Osteoblast (primary cell): Measurements from ENCODE around the gene ADAM12. TPM values are rescaled to one million over a fixed set of nuclear protein-coding genes. Genes with fewer than 3 reads are reported as not detected.
A peak's percentile ranks its signal among the peaks of the same experiment; 100 is the strongest.

Experiments
- DNase-seq: peaks from one replicate; pipeline ENCODE4 v3.0.0; 2011; ENCODE audit warnings: low spot score, mixed read lengths; ENCODE audit not compliant: insufficient read length; ENCODE audit errors: missing footprints
- H2AFZ ChIP-seq: 2 replicates; pipeline ENCODE4 v1.6.0; 2011; ENCODE audit warnings: mild to moderate bottlenecking, low read length
- H3K27ac ChIP-seq: 2 replicates; pipeline ENCODE4 v1.5.1; 2011; ENCODE audit warnings: mild to moderate bottlenecking, low read depth, low read length, moderate library complexity
- H3K27me3 ChIP-seq: 2 replicates; pipeline ENCODE4 v1.6.0; 2012; ENCODE audit warnings: mild to moderate bottlenecking, control low read depth, inconsistent platforms, low read length, moderate library complexity; ENCODE audit not compliant: insufficient read depth
- H3K36me3 ChIP-seq: 2 replicates; pipeline ENCODE4 v1.5.1; 2011; ENCODE audit warnings: mild to moderate bottlenecking, low read length, control low read depth, moderate library complexity; ENCODE audit not compliant: insufficient read depth
- H3K4me1 ChIP-seq: 2 replicates; pipeline ENCODE4 v1.5.1; 2011; ENCODE audit warnings: mild to moderate bottlenecking, low read length, control low read depth, moderate library complexity; ENCODE audit not compliant: insufficient read depth
- H3K4me2 ChIP-seq: 2 replicates; pipeline ENCODE4 v1.6.0; 2011; ENCODE audit warnings: mild to moderate bottlenecking, low read length; ENCODE audit not compliant: insufficient read depth
- H3K4me3 ChIP-seq: fragments of 200-600 bp; sonication (generic); 3 replicates; pipeline ENCODE4 v1.5.1; 2012; ENCODE audit warnings: mild to moderate bottlenecking, low read length, inconsistent platforms; ENCODE audit not compliant: insufficient read depth
- H3K79me2 ChIP-seq: 2 replicates; pipeline ENCODE4 v1.6.0; 2012; ENCODE audit warnings: mild to moderate bottlenecking, low read length, control low read depth, inconsistent platforms; ENCODE audit not compliant: insufficient read depth
- H3K9me3 ChIP-seq: 2 replicates; pipeline ENCODE4 v1.5.1; 2011; ENCODE audit warnings: low read depth, low read length, control low read depth
- H4K20me1 ChIP-seq: 2 replicates; pipeline ENCODE4 v1.6.0; 2012; ENCODE audit warnings: mild to moderate bottlenecking, low read length, control low read depth; ENCODE audit not compliant: insufficient read depth
- CTCF ChIP-seq: IDR thresholded peaks from 2 replicates; pipeline ENCODE4 v1.5.1; 2011; ENCODE audit warnings: mild to moderate bottlenecking, low read depth, low read length, moderate library complexity; ENCODE audit errors: extremely low read depth
- total RNA-seq: library from RNA; depleted of rRNA; stranded (reverse); fragments of >200 nt; gene quantifications from 2 replicates; pipeline ENCODE4 v1.2.3, GENCODE V29; 2012

The ADAM12 gene
- total RNA-seq, 1 donor, result 345 TPM

GRCh38 chr10:126218778-126219649 lies 169.3 kb downstream of the ADAM12 start:
- Histone ChIP-seq H4K20me1 (no peaks in the 10 kb centered on the region), H3K27me3 (no peaks in the 10 kb centered on the region), H3K4me3 (no peak overlapping the region), H3K4me1 (peaks cover 42% of the 10 kb centered on the region), H3K4me2 (no peak overlapping the region), H3K9me3 (no peaks in the 10 kb centered on the region), H2AFZ (no peak overlapping the region), H3K27ac (no peak overlapping the region), H3K79me2 (peaks cover 58% of the 10 kb centered on the region), H3K36me3 (peaks cover 18% of the 10 kb centered on the region)
- no peak for TF ChIP-seq CTCF
- no peak for DNase-seq

- Histone ChIP-seq H3K27me3 (no peaks in the 10 kb centered on the region), H3K4me3 (no peak overlapping the region), H3K9me3 (no peaks in the 10 kb centered on the region), H3K4me1 (peaks cover 33% of the 10 kb centered on the region), H4K20me1 (no peaks in the 10 kb centered on the region), H3K4me2 (no peak overlapping the region), H3K36me3 (peaks cover 18% of the 10 kb centered on the region), H3K27ac (no peak overlapping the region), H2AFZ (no peak overlapping the region), H3K79me2 (peaks cover 60% of the 10 kb centered on the region)
- no peak for DNase-seq
- TF ChIP-seq CTCF, result no peak
These were observed 170.1 kb downstream of the ADAM12 start for GRCh38 chr10:126218174-126218573.

- H4K20me1 ChIP-seq, result no peaks in the 10 kb centered on the region
- TF ChIP-seq CTCF, result no peak
- peaks cover 19% of the 10 kb centered on the region for H3K36me3 ChIP-seq
- no peak for DNase-seq
- peaks cover 56% of the 10 kb centered on the region for H3K79me2 ChIP-seq
- peaks cover 20% of the 10 kb centered on the region for H3K4me1 ChIP-seq
- H3K4me2 ChIP-seq, result peak overlapping the region; percentile 22
- no peak overlapping the region for H2AFZ ChIP-seq
- H3K27ac ChIP-seq, result peak overlapping the region; percentile 77
- H3K9me3 ChIP-seq, result no peaks in the 10 kb centered on the region
- no peak overlapping the region for H3K4me3 ChIP-seq
- no peaks in the 10 kb centered on the region for H3K27me3 ChIP-seq
These were observed 171.7 kb downstream of the ADAM12 start for GRCh38 chr10:126216632-126216961.

GRCh38 chr10:126215746-126216631 lies 172.3 kb downstream of the ADAM12 start:
- Histone ChIP-seq H3K36me3 (peaks cover 25% of the 10 kb centered on the region), H3K9me3 (no peaks in the 10 kb centered on the region), H3K4me2 (peak overlapping the region; percentile 22), H3K79me2 (peaks cover 58% of the 10 kb centered on the region), H3K4me1 (peaks cover 20% of the 10 kb centered on the region), H3K27me3 (no peaks in the 10 kb centered on the region), H2AFZ (peak overlapping the region; percentile 1), H3K27ac (peak overlapping the region; percentile 77), H4K20me1 (no peaks in the 10 kb centered on the region), H3K4me3 (no peak overlapping the region)
- no peak for DNase-seq
- no peak for TF ChIP-seq CTCF
